ENCODE data around the gene GSK3B. TPM values are rescaled to one million over a fixed set of nuclear protein-coding genes. Genes with fewer than 3 reads are reported as not detected.

GSK3B gene
- total and polyA plus RNA-seq, 2 donors (not counting 3 experiments of a cell fraction or from before 2014, with no cell fraction given) = 22.1 to 50.1 TPM

DNA sequence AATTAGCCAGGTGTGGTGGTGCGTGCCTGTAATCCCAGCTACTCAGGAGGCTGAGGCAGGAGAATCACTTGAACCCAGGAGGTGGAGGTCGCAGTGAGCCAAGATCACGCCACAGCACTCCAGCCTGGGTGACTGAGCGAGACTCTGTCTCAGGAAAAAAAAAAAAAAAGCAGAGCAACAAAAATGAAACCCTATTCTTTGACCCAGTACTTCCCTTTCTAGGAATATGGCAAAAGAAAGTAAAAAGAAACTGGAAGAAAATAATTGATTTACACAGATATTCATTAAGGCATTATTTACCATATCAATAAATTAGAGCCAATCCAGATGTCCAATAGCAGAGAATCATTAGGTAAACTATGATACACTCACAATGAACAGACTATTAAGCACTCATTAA is 67.0 kb downstream of the GSK3B start:
- Histone ChIP-seq H3K79me2 (ENCODE audit: control insufficient read depth, insufficient read depth, low read length) (peaks cover 99% of the 10 kb centered on the region), H3K36me3 (ENCODE audit: control insufficient read depth in 2 of 2, extremely low read depth in 1 of 2, insufficient read depth in 2 of 2, low read length in 2 of 2) (no peaks in the 10 kb centered on the region), H2AFZ (ENCODE audit: low read depth, low read length) (no peak overlapping the region), H3K4me3 (replicated peaks in 1 of 3; ENCODE audit: insufficient read depth in 1 of 3, low read depth in 1 of 3, low read length in 3 of 3) (no peak overlapping the region), H3K9ac (replicated peaks; ENCODE audit: extremely low read depth, insufficient read depth, low read length) (no peak overlapping the region), H3K9me3 (replicated peaks; ENCODE audit: control insufficient read depth, insufficient read depth, low read length) (no peaks in the 10 kb centered on the region), H3K4me1 (ENCODE audit: control insufficient read depth, extremely low read depth, insufficient read depth, low read length) (no peaks in the 10 kb centered on the region), H3K27ac (ENCODE audit: insufficient read depth, low read depth, low read length) (no peak overlapping the region), H4K20me1 (replicated peaks; ENCODE audit: control insufficient read depth, extremely low read depth, insufficient read depth, low read length) (peaks cover 23% of the 10 kb centered on the region), H3K9me1 (replicated peaks; ENCODE audit: control insufficient read depth, extremely low read depth, insufficient read depth, low read length) (no peaks in the 10 kb centered on the region), H3K4me2 (ENCODE audit: insufficient read depth, low read length) (no peak overlapping the region), H3K27me3 (ENCODE audit: control insufficient read depth in 2 of 2, insufficient read depth in 2 of 2, low read length in 2 of 2) (no peaks in the 10 kb centered on the region)
- FAIRE-seq = no peak
- dilution Hi-C loops (cut with MboI; ENCODE audit: extremely low pct_ligation_motif_present, low sequenced_read_pairs) (no loop called here), intact Hi-C loops (cut with micrococcal nuclease) (no loop called here)
- ChIA-PET POLR2A (no interaction called here), CTCF (no interaction called here)
- TF ChIP-seq GATA2 (IDR thresholded peaks at IDR 0.05; ENCODE audit: insufficient read depth, insufficient read length, low read depth, low read length) = no peak
- no peak for TF ChIP-seq MAX (IDR thresholded peaks at IDR 0.05; ENCODE audit: insufficient read depth, insufficient read length)
- no peak for TF ChIP-seq CTCF (IDR thresholded peaks at IDR 0.05; ENCODE audit: extremely low read depth in 1 of 2, insufficient read depth in 1 of 2, low read depth in 1 of 2, low read length in 2 of 2)
- TF ChIP-seq POLR2A (IDR thresholded peaks at IDR 0.05; ENCODE audit: low read depth, low read length) = no peak
- no peak for TF ChIP-seq MYC (IDR thresholded peaks at IDR 0.05; ENCODE audit: low read depth, low read length)
- no peak for TF ChIP-seq FOS (IDR thresholded peaks at IDR 0.05; ENCODE audit: borderline replicate concordance, insufficient read depth, low read length)
- no peak for TF ChIP-seq POLR2AphosphoS5 (IDR thresholded peaks at IDR 0.05; ENCODE audit: insufficient read depth, low read depth, low read length)
- no peak for TF ChIP-seq EZH2 (IDR thresholded peaks at IDR 0.05; ENCODE audit: borderline replicate concordance, low read depth, low read length, severe bottlenecking)
- no peak for TF ChIP-seq JUN (IDR thresholded peaks at IDR 0.05; ENCODE audit: borderline replicate concordance, insufficient read depth, insufficient read length, low read depth)
- no peak for DNase-seq (ENCODE audit: low read depth, low spot score)
- no TSS peak for BruUV-seq (replicated peaks)
